Measurements from ENCODE around the gene ALOXE3. TPM values are rescaled to one million over a fixed set of nuclear protein-coding genes. Genes with fewer than 3 reads are reported as not detected.

Gene ALOXE3
- total and polyA plus RNA-seq, 2 experiments from 2014 or later, result 0.10 to 0.27 TPM

GRCh38 chr17:8075081-8075480 lies 43.2 kb downstream of the ALOXE3 start:
- no peak for DNase-seq (ENCODE audit: low spot score)
- H2AFZ ChIP-seq, result no peak overlapping the region
- peaks cover 5% of the 10 kb centered on the region; the same call in 2 of the 3 replicates for H3K9me3 Mint-ChIP-seq
- H3K4me2 ChIP-seq, result no peak overlapping the region
- peaks cover 2% of the 10 kb centered on the region; the same call in 2 of the 3 replicates for H3K36me3 Mint-ChIP-seq (ENCODE audit: low read depth)
- no peak for ATAC-seq
- H3K4me1 Mint-ChIP-seq, result peaks cover 18% of the 10 kb centered on the region
- peaks cover 95% of the 10 kb centered on the region for H3K27me3 ChIP-seq (ENCODE audit: insufficient read depth)
- TF ChIP-seq EZH2phosphoT487 (IDR thresholded peaks at IDR 0.05; ENCODE audit: unreplicated experiment) (no peak), ZNF114 (CRISPR knock-in tag; IDR thresholded peaks at IDR 0.05) (no peak), REST (IDR thresholded peaks at IDR 0.05; ENCODE audit: unreplicated experiment) (no peak)
- H3F3A ChIP-seq (replicated peaks; ENCODE audit: low read depth), result no peaks in the 10 kb centered on the region
- no peak overlapping the region for H3K27ac ChIP-seq (ENCODE audit: low read depth)
- peaks cover 80% of the 10 kb centered on the region for H3K27me3 Mint-ChIP-seq (ENCODE audit: insufficient read depth, low read depth, poor library complexity)
- no peaks in the 10 kb centered on the region for H4K20me1 ChIP-seq (replicated peaks; ENCODE audit: insufficient read depth)
- H3K4me1 ChIP-seq (ENCODE audit: insufficient read depth), result peaks cover 8% of the 10 kb centered on the region; the same call in 1 of the 2 replicates
- H3K36me3 ChIP-seq (ENCODE audit: insufficient read depth), result no peaks in the 10 kb centered on the region
- H3K4me3 ChIP-seq, result no peak overlapping the region
- H3K9me2 ChIP-seq (ENCODE audit: insufficient read depth), result no peaks in the 10 kb centered on the region
- no peak overlapping the region; the same call in 2 of the 3 replicates for H3K4me3 Mint-ChIP-seq
- no peak overlapping the region for H3K27ac Mint-ChIP-seq
- no peaks in the 10 kb centered on the region for H3K79me2 ChIP-seq (replicated peaks; ENCODE audit: insufficient read depth)

GRCh38 chr17:8074554-8074953 lies 43.8 kb downstream of the ALOXE3 start:
- no peak overlapping the region for H3K27ac Mint-ChIP-seq
- H3K27me3 ChIP-seq (ENCODE audit: insufficient read depth), result peaks cover 96% of the 10 kb centered on the region
- no peak overlapping the region for H2AFZ ChIP-seq
- peaks cover 81% of the 10 kb centered on the region for H3K27me3 Mint-ChIP-seq (ENCODE audit: insufficient read depth, low read depth, poor library complexity)
- peaks cover 2% of the 10 kb centered on the region; the same call in 2 of the 3 replicates for H3K36me3 Mint-ChIP-seq (ENCODE audit: low read depth)
- peaks cover 5% of the 10 kb centered on the region; the same call in 2 of the 3 replicates for H3K9me3 Mint-ChIP-seq
- 0 out of 2 replicates have a peak overlapping the region, but pooled peaks have one; percentile 68 for H3K4me3 ChIP-seq
- peaks cover 18% of the 10 kb centered on the region for H3K4me1 Mint-ChIP-seq
- no peaks in the 10 kb centered on the region for H3K36me3 ChIP-seq (ENCODE audit: insufficient read depth)
- no peak for DNase-seq (ENCODE audit: low spot score)
- TF ChIP-seq EZH2 (IDR thresholded peaks at IDR 0.05; ENCODE audit: low read depth, unreplicated experiment) (no peak), NANOG (IDR thresholded peaks at IDR 0.05; ENCODE audit: borderline replicate concordance) (no peak), ZNF114 (CRISPR knock-in tag; IDR thresholded peaks at IDR 0.05) (no peak), CREB1 (CRISPR knock-in tag; IDR thresholded peaks at IDR 0.05; ENCODE audit: low read depth) (no peak), STAT1 (IDR thresholded peaks at IDR 0.05; ENCODE audit: unreplicated experiment) (no peak)
- H3K9me2 ChIP-seq (ENCODE audit: insufficient read depth), result no peaks in the 10 kb centered on the region
- no peaks in the 10 kb centered on the region for H3F3A ChIP-seq (replicated peaks; ENCODE audit: low read depth)
- H3K4me1 ChIP-seq (ENCODE audit: insufficient read depth), result peaks cover 8% of the 10 kb centered on the region; the same call in 1 of the 2 replicates
- no peak overlapping the region for H3K4me2 ChIP-seq
- peak overlapping the region; percentile 74; the same call in 1 of the 3 replicates for H3K4me3 Mint-ChIP-seq
- H3K79me2 ChIP-seq (replicated peaks; ENCODE audit: insufficient read depth), result no peaks in the 10 kb centered on the region
- no peaks in the 10 kb centered on the region for H4K20me1 ChIP-seq (replicated peaks; ENCODE audit: insufficient read depth)
- ATAC-seq, result no peak
- H3K27ac ChIP-seq (ENCODE audit: low read depth), result no peak overlapping the region

All from GM23338 (cell line).